GM12864 (cell line): ENCODE data around the gene PDZRN3.

Source experiments
- DNase-seq: peaks from one replicate; pipeline ENCODE4 v3.0.0-alpha.2; 2011; ENCODE audit warnings: low read depth
- H3K4me3 ChIP-seq: 2 replicates; pipeline ENCODE4 v1.5.1; 2011; ENCODE audit warnings: mild to moderate bottlenecking, low read depth, low read length, control low read depth
- TF ChIP-seq, protein P1 (sequence below): IDR thresholded peaks from 2 replicates; pipeline ENCODE4 v1.5.1; 2011; ENCODE audit warnings: low read depth, mild to moderate bottlenecking, moderate library complexity, low read length, control low read depth, inconsistent platforms; ENCODE audit errors: missing control alignments

PDZRN3 gene

DNA sequence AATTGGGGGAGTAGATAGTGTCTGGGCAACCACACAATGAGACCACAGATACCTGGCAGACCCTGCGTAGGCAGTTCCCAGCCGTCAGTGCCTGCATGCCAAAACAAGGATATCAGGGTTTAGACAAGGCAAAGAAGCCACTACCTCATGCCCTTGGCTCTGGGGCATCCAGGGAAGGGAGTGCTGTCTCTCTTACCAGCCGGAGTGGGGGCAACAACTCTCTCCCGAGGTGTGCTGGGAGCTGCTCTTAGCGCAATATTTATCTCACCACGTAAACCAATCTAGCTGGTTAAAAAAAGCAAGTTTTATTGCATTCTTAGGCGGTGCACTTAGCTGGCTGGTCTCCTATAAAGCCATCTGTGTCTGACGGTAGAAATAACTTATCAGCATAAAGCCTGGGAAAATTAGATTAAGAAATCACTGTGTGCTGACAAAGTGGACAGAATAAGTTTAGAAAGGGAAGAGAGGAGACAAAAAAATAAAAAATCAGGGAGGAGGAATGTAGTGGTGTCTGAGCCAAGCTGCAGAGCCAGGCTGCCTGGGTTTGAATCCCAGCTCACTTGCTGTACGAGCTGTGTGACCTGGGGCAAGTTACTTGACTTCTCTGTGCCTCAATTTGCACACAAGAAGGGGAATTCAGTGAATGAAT, 273.2 kb downstream of the PDZRN3 start:
- H3K4me3 ChIP-seq = no peak overlapping the region
- TF ChIP-seq, protein P1, sequence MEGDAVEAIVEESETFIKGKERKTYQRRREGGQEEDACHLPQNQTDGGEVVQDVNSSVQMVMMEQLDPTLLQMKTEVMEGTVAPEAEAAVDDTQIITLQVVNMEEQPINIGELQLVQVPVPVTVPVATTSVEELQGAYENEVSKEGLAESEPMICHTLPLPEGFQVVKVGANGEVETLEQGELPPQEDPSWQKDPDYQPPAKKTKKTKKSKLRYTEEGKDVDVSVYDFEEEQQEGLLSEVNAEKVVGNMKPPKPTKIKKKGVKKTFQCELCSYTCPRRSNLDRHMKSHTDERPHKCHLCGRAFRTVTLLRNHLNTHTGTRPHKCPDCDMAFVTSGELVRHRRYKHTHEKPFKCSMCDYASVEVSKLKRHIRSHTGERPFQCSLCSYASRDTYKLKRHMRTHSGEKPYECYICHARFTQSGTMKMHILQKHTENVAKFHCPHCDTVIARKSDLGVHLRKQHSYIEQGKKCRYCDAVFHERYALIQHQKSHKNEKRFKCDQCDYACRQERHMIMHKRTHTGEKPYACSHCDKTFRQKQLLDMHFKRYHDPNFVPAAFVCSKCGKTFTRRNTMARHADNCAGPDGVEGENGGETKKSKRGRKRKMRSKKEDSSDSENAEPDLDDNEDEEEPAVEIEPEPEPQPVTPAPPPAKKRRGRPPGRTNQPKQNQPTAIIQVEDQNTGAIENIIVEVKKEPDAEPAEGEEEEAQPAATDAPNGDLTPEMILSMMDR = no peak
- DNase-seq = no peak

DNA sequence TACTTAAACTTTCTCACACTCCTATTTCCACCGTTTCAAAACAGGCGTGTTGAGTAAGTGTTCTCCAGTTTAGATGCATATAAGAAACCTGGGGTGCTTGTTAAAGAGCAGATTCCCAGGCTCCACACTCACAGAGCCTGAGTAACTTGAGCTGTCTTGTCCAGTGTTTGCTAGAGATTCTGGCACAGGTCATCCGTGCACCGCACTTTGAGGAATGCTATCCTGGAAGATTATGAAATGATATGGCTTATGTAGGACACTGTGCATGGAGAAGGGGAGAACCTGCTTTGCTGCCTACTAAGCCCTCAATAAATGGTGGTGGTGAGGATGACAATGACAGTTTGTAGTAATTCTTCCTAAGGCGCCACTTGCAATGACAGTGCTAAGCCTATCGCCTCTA, 273.7 kb downstream of the PDZRN3 start:
- no peak for DNase-seq
- no peak overlapping the region for H3K4me3 ChIP-seq
- TF ChIP-seq, protein P1 = no peak

DNA sequence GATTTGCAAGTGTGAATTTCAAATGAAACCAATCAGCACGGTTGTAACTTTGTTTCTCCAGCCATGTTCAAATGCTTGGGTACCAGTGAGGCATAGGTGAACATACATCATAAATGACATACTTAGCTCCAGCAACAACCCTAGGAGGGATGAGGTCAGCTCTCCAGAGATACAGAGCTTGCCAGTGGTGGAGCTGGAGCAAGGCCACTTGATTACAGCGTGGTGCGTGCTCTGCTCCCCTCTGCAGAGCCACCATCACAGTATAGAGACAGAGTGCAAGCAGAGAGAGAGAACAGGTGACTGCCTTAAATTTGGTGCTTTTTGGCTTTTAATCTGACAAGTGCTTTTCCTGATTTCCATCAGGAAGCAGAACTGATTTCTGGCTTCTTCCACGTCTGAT, 275.1 kb downstream of the PDZRN3 start:
- DNase-seq = no peak
- TF ChIP-seq, protein P1 = no peak
- H3K4me3 ChIP-seq = no peak overlapping the region

DNA sequence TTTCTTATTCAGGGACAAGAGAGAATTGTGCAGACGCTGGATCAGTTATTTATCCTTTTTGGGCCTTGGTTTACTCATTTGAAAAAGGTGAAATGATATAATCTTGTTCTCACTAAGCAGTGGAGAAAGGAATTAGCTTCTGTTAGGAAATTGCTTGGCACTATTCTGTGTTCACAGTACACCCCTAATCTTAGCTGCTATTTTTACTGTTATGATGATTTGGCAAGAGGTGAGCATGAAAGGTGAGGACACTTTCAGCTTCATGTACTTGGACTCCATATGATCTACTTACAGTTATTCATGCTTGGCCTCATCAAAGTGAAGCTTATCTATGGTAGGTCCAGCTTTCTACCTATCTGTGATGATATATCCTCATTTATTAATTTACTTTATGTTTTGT, 282.7 kb downstream of the PDZRN3 start:
- H3K4me3 ChIP-seq = no peak overlapping the region
- TF ChIP-seq, protein P1 = no peak
- DNase-seq = no peak

DNA sequence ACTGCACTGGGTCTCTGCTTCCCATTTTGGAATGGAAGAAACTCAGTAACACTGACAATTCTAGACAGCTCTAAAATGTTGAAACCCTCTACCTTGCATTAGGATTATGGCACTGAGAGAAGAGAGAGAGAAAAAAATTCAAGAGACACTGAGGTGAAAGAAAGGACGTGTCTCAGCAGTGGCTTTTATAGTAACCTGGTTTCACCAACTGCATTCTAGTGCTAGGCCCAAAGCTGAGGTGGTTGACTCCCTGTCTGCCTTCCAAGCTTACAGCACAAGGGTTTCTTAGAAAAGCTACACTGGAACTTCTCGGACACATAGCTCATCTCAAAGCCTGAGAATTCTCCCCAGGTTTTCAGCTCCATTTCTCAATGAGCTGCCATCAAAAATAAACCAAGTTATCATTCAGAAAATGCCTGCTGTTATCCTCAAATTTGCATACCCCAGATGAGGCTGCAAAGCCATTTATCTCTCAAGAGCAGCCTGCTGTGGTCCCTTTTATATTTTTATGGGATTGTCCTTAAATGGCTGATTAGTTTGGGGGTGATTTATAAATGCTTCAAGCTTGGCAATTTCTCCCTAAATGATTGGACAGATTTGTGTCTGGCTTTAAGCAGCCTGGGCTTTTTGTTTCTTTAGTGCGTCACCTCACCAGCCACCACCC, 283.3 kb downstream of the PDZRN3 start:
- H3K4me3 ChIP-seq = no peak overlapping the region
- TF ChIP-seq, protein P1 = no peak
- no peak for DNase-seq

DNA sequence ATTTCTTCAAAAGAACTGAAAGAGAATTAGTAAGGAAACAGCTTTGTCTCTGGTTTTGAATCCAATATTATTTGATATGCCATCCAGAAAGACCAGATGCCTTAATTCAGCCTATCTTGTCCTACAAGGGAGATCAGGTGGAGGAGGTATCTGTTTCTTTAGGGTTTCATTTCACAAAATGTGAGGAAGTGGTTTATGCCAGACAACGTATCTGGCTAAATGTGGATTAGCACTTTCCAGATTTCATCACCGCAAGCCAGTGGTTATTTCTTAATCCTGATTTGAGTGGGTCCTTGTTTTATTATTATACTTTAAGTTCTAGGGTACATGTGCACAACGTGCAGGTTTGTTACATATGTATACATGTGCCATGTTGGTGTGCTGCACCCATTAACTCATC, 292.2 kb downstream of the PDZRN3 start:
- TF ChIP-seq, protein P1 = no peak
- no peak for DNase-seq
- H3K4me3 ChIP-seq = no peak overlapping the region
